NCI-H1417 (cell line): ENCODE results near the gene AMBRA1.

ENCODE experiments used
- DNase-seq, 3 experiments: peaks; one replicate each; lab custom pipeline; 2025; lab: John Stamatoyannopoulos, UW

The AMBRA1 gene

DNA sequence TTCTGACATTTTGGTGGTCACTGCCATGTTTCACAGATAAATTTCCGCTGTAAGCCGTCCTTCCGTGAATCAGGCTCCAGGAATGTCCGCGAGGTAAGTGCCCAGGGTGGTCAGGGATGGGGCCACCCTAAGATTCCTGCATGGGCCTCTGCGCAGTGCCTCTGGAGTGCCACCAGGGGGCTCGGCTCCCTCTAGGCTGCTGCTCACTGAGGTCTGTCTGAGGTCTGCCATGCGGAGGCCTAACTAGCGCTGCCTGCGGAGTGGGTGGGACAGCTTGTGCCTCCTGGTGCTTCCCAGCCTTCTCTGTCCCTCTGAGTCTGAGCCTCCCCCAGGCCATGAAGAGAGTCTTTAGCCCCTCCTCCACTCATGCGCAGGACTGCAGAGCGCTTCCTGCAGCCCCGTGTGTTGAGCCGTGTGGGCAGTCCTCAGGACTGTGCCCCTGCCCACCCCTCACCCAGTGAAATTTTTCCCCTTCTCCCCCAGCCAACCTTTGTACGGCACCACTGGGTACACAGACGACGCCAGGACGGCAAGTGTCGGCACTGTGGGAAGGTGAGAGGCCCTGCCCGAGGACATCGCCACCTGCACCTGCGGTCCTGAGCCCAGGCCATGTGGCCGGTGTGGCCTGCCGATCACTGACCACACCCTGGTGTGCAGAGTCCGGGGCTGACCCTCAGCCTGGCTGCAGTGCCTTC lies 224.2 kb downstream of the AMBRA1 start:
- DNase-seq = peak in 2 of 3 experiments; percentile 27 to 60

DNA sequence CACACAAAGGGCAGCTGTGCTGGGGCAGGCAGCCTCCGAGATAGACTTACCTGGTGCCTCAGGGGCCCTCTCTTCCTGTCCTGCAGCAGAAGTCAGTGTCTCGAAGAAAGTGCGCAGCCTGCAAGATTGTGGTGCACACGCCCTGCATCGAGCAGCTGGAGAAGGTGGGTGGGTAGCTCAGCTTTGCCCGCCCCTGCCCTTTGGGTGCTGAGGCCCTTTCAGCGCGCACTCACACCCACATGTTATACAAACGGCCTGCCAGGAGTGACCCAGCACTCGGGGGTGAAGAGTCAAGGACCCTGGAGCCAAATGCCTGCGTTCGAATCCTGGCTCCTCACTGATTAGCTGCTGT lies 225.9 kb downstream of the AMBRA1 start:
- DNase-seq = no peak

DNA sequence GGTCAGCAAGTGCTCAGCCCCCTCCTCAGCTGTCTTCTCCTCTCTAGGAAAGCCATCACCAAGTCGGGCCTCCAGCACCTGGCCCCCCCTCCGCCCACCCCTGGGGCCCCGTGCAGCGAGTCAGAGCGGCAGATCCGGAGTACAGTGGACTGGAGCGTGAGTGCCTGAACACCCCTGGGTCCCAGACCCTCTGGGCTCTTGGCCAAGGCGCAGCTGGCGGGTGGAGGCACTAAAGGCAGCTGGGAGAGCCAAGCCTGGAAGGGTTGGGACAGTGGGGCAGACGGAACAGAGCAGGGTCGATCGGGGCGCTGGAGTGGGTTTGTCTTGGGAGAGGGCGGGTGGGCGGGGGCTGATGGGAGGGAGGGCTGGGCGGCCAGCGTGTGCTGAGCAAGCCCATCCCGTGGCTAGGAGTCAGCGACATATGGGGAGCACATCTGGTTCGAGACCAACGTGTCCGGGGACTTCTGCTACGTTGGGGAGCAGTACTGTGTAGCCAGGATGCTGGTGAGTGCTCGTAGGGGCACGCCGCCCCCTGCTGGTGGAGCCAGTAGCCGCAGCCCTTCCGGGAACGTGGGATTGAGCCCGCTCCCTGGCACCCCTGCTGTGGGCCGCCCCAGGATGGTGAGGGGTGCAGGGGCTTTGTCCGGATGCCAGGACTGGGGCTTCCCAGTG lies 226.4 kb downstream of the AMBRA1 start:
- peak; percentile 34 to 56 (median 42) for DNase-seq

DNA sequence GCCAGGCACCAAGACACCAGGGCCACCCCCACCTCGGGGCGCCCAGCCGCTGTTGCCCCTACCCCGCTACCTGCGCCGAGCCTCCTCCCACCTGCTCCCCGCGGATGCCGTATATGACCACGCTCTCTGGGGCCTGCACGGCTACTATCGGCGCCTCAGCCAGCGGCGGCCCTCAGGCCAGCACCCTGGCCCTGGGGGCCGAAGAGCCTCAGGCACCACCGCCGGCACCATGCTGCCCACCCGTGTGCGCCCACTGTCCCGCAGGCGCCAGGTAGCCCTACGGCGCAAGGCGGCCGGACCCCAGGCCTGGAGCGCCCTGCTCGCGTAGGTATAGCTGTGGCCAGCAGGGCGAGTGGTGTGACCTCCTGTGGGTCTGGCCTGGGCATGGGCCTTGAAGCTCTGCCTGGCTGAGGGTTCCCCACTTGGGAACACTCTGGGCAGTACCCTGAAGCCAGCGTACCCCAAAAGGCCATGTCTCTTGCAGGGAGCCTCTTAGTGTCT lies 227.1 kb downstream of the AMBRA1 start:
- DNase-seq = no peak

DNA sequence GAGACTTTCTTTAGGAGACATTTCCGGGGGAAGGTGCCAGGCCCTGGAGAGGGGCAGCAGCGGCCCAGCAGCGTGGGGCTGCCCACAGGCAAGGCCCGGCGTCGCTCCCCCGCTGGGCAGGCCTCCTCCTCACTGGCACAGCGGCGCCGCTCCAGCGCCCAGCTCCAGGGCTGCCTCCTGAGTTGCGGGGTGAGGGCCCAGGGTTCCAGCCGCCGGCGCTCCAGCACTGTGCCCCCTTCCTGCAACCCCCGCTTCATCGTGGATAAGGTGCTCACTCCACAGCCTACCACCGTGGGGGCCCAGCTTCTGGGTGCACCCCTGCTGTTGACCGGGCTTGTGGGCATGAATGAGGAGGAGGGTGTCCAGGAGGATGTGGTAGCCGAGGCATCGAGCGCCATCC lies 227.6 kb downstream of the AMBRA1 start:
- no peak for DNase-seq

DNA sequence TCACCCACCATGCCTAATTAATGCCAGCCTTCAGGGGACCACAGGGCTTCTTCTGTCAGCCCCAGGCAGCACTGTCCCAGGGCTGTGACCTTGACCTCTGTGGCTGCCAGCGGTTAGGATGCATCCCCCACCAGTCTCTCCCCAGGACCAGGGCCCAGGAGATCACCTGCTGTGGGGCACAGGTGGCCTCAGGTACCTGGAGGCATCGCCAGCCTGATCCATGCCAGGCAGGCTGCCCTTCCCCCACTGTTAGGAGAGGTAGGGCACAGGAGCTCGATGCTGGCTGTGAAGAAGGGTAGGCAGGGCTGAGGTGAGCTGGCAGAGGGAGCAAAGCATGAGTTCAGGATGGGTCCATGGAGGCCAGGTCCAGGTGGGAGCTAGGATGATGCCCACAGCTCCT lies 229.0 kb downstream of the AMBRA1 start:
- peak in 1 of 3 experiments; percentile 13 for DNase-seq

DNA sequence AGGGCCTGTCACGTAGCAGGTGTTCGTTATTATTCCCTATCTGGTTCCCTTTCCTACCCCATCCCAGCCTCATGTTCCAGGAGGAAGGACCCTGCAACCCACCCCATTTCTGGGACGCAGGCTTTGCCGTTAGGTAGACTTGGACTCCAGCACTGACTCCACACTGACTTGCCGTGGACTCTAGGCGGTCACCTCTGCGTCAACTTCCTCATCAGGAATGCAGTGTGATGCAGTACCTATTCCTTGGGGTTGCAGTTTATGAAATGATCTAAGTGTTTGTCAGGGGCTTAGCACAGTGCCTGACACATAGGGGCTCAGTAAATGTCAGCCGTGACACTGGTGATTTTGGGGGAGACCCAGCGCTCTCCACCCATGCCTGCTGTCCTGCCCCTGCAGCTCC lies 229.8 kb downstream of the AMBRA1 start:
- no peak for DNase-seq

DNA sequence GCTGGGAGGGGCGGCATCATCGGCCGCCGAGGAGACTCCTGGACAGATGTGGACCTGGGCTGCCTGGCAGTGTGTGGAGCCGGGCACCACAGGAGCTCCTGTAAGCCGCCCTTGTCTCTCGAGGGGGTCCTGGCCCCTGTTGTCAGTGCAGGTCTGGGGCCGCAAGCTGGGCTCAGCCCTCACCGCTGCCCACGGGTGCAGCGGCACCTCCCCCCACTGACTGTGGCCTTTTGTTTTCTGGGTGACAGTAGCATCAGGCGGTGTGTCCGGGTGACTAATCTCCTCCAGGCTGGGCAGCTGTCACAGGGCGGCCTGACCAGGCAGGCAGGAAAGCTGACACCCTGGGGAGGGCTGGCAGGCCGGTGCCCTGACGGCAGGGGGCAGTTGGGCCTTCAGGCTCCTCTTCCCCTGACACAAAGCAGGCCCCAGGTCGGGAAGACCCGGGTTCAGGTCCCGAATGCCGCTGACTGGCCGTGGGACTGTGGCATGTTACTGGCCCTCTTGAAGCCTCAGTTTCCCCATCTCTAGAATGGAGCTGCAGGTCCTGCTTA lies 230.3 kb downstream of the AMBRA1 start:
- DNase-seq = peak in 2 of 3 experiments; percentile 68 to 76

DNA sequence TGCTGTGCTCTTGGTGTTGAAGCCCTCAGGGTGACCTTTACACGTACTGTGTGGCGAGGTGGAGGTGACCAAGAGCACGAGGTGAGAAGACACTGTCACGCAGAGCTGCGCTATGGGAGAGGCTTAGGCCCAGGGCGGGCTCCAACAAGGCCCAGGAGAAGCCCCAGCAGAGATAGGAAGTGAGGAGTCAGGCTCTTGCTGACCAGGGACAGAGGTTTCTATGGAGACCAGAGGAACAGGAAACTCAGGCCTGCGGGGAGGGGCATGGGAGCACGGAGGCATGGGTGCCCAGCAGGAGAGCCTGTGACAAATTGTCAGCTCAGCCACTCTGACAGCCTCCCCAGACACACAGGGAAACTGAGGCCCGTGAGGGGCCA lies 230.8 kb downstream of the AMBRA1 start:
- DNase-seq = peak in 2 of 3 experiments; percentile 68 to 77

DNA sequence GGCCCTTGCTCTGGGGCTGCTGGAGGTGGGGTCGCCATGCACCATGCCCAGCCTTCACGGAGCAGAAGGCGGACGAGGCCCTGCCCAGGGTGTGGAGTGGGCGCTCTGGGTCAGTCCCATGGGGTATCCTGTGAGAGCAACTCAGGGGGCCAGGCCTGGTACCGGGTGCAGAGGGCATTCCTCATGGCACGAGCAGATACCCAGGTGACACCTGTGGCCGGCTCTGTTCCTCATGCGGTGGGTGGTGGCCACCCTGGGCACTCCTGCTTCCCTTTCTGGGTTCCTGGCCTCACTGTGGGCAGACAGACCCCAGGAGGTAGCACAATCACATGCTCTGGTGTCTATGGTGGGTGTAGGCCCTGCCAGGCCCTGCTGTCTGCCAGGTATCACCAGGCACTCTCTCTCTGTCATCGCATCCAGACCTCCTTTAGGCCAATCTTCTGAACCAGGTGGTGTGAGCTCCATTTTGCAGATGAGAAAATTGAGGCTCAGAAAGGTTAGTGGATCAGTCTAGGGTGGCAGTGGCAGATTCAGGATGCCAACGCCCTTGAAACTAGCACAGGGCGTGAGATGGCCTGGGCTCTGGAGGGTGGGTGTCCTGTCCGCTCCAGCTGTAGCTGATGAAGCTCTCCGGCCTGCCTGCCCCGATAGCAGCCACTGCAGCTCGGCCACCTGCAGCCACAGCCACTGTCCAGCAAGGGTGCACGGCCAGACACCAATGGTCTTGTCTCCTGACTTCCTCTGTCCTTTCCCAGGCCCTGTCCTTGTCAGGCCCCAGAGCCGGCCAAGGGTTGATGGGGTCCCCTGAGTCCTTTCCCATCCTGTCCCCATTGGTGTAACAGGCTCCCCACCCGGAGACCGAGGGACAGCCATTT lies 231.4 kb downstream of the AMBRA1 start:
- no peak for DNase-seq

DNA sequence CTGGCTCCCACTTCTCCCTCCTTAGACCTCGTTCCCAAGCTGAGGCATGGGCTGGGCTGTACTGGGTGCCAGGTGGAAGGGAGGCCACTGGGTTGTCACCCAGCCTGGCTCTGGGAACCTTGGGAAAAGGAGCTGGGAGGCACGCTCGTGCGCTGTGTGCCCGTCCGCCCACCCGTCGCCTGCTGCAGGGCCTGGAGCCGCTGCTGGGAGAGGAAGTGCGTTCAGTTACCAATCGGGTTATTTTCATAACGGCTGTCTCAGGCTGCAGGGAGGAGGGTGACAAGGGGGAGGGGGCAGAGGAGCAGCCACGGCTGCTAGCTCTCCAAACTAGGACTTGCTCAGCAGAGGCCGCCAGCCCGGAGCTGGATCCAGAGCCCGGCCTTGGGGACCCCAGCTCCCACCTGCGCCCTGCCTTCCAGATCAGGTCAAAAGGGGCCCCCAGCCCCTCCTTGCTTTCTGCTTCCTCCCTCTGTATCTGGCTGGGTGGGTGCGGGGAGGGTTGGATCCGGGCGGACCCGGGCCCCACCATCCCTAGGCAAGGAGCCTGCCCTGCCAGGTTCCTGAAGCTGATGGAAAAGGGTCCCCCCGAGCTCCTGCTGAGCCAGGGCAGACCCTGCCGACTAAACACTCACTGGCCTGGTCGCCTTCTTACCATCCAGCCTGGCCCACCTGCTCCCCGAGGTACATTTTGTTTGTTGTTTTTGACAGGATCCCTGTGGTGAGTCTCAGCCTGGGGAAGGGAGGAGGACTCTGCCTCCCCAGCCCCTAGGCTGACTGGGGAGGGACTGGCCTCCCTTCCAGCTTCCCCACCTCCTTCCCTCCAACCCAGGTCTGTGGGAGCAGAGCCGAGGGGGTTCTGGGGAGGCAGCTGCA lies 232.3 kb downstream of the AMBRA1 start:
- DNase-seq = peak in 2 of 3 experiments; percentile 79 to 89

DNA sequence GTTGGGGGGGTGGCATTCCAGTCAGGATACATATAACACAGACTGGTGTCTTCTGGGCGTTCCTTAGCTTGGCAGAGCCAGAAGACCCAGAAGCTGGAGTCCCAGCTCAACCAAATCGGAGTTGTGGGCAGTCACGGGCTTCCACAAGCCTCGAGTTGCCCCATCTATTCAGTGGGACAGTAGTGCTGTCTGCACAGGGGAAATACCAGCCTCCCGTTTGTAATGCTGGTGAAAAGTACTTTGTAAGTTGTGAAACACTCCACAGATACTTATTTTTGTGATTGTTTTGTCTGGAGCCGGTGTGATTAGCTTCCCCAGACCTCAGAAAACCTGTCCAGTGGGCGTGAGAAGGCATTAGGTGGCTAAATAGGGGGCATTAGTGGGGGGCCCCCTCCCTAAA lies 232.9 kb downstream of the AMBRA1 start:
- no peak for DNase-seq

DNA sequence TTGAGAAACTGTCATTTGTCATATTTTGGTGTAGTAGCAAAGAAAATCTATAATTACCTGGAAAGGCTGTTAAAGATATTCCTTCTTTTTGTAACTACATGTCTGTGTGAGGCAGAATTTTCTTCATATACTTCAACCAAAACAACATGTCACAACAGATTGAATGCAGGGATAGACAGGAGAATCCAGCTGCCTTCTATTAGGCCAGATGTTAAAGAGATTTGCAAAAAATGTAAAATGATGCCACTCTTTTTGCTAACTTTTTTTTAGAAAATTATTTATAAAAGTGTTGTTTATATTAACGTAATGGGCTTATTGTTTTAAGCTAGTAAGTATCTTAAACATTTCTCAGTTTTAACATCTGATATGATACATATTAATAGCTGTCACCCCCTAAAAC lies 233.9 kb downstream of the AMBRA1 start:
- DNase-seq = no peak

DNA sequence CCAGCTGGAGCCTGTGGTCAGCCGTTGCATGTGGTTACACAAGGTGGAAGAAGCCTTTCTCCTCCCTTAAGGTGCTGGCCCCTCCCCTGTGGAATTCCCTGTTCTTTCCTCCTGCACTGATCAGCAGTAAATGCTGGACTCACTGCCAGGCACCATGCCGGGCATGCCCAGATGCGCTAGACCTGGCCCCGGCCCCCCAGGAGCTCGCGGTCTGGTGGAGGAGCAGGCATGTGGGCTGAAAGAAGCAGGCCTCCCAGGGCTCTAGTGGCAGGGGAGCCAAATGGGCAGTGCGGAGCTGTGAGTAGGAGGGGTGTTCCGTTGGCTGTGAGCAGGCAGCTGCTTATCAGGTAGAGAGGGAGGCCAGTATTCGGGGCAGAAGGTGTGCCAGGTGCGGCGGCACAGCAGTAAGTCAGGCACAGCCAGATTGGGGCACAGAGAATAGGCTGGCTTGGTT lies 236.3 kb downstream of the AMBRA1 start:
- DNase-seq = peak in 2 of 3 experiments; percentile 66 to 78

DNA sequence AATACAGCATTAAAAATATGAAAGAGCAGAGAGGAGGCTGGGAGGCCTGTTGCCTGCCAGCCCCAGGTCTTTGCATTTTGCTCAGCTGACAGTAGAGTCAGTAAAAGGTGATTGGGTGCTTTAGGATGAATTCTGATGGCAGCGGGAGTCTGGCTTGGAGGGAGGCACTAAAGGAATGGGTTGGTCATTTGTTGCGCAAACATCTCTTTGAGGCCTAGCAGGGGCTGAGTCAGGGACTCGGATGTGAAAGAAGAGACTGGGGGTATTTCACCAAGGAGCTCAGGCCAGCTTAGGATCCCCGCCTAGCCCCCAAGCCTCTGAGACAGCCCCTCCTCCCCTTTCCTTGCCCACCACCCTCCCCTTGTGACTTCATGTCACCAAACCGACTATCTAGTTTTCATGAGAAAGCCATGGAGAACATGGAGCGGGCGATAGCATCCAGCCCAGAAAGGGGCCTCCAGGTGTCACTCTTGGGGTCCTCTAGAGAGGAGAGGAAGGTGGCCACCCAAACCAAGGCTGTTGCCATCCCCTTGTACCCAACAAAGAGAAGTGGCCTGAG lies 236.8 kb downstream of the AMBRA1 start:
- no peak for DNase-seq

DNA sequence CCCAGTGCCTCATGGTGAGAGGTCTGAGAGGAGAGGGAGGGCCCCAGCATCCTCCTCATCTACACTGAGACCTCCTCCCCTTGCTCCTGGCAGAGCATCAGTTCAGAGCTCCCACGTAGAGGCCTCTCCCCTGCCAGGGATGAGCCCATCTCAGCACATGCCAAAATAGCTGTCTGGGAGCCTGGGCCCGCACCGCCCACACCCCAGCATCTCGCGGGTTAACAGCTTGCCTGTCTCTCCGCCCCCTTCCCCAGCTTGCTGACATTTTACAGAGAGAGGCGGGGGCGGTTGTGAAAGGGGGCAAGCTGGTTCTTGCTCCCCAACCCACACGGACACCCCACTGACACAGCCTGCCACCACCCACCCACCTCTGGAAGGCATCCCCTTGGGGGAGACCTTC lies 240.1 kb downstream of the AMBRA1 start:
- DNase-seq = no peak

DNA sequence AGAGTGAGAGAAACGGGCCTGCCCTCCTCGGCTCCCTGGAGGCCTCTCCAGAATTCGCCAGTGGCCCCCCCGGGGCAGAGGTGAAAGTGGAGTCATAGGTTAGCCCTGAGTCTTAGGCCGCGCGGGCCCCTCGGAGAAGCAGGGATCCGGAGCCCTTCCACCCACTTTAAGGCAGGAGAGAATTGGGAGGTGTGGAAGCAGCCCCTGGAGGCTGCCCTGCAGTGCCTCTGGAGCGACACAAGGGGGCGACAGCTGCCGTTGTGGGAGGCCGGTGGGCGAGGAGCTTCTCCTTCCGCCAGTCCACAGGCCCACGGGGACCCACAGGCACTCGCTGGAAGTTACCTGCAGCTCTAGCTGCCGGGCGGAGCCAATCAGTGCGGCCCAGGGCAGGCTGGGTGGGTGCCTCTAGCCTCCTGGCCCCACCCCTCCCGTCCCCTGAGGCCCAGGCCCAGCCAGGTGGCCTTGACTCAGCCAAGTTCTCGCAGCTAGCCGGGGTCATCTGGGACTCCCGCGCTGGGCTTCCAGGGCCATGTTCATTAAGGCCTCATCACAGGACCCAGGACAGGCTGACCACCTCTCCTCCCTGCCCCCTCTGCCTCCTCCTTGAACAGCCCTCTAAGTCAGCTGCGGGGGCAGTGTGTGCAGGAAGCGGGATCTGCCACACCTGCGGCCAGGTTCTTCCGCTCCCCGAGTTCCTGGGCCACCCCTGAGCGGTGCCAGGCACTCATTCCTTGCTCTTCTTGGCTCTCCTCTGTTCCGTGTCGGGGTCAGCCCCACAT lies 241.6 kb downstream of the AMBRA1 start:
- DNase-seq = peak in 1 of 3 experiments; percentile 44

DNA sequence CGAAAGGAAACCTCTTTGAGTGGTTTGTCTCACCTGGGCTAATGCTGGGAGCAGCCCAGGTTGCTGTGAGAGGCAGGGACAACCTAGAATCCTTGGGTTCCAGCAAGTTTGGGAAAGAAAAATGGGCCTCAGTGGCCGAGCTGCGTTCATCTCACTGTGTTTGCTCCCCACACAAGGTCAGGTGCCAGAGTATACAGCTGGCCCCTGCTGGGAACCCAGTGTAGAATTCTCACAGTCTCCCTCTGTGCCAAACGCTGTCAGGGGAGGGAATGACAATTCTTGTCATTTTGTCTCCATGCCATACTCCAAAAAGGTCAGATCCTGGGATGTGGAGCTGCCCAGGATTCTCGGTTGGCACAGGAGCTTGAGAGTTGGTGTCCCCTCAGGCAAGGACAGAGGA lies 242.2 kb downstream of the AMBRA1 start:
- no peak for DNase-seq

DNA sequence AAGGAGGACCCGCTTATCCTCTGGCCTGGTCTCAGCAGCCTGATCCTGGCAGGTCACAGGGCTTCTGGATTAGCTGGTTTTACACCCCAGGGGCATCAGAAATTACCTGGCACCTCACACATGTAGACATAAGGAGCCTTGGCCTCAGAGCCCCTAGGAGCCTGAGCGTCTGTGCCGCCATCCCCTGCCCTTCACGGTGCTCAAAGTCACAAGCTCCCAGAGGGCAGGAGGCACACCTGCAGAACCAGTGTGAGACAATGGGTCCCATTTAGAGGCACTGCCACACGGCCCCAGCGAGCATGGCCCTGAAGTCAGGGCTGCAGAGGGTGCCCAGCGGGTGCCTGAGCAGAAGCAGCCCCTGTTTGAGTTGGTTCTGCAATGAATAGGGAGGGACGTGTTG lies 242.7 kb downstream of the AMBRA1 start:
- DNase-seq = no peak

DNA sequence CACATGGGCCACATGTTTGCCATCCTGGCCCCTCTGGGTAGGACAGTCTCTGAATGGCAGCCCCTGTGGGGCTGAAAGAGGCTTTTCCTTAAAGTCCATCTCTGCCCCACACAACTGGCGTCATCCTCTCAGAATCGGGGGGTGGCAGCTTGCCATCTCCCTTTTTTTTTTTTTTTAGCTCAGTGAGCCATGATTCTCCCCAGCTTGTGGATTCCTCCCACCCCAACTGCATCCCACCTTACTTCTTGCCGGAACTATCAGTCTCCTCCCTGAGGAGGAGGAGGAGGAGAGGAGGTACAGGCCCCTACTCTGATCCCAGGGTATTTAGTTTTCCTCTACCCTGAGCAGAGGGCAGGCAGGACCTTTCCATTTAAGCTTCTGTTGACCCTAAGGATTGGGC lies 243.1 kb downstream of the AMBRA1 start:
- no peak for DNase-seq
